ENCODE results near the gene RPL39. TPM values are rescaled to one million over a fixed set of nuclear protein-coding genes. Genes with fewer than 3 reads are reported as not detected.

The RPL39 gene
- total RNA-seq, 4 donors from 2014 or later: 609 to 3,222 (median 2,121) TPM

DNA sequence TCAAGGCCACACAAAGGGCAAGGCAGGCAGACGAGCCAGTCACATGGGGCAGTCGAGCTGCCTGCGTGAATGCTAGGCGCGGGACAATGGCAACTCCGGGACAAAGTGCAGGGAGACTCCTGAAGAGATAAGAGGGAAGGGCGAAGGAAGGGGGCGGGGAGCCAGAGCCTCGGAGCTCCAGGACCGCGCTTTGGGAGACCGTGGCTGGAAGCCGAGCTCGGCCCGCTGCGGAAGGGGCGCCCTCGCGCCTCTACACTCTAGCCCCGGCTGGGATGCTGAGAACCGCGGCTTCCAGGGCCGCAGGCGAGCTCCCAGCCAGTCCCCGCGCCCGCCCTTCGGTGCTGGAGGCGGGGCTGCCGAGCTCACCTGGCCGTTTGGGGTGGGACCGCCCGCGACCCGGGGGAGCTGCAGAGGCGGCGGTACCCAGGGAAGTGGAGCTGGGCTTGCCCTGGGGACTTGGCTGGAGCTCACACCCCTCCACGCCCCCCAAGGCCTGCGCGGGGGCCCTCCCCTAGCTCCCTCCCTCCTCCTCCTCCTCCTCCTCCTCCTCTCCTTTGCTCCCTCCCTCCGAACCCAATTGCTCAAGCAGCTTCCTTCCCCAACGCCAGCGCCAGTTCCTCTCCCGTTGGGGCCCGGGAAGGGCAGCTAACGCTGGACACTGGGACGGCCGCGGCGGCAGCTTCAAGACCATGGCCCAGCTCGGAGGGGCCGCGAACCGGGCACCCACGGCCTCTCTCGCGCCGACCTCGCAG, 33.3 kb downstream of the RPL39 start, which contains the start of gene SOWAHD:
Gene SOWAHD, plus strand, starts transcription at position 610 of the 752 bp plus-strand sequence. Its CDS starts 80 bp downstream, at position 690.
- Histone ChIP-seq H3K4me3 (replicated peaks in 1 of 3) (peak within 1 kb of the TSS; percentile 13 to 32 (median 15)), H3K4me1 (no peaks in the 10 kb centered on the region), H3K36me3 (no peaks in the 10 kb centered on the region), H3K27ac (no peak within 1 kb of the TSS), H3K9me3 (no peaks in the 10 kb centered on the region), H3K27me3 (no peaks in the 10 kb centered on the region)
- intact Hi-C loops (cut with DNase I): no loop called here
- no CpG with 5 or more reads among the region's 59 CpGs for whole genome bisulfite sequencing, 2 donors
- DNase-seq: peak; percentile 16 to 29
- no peak for TF ChIP-seq POLR2A (IDR thresholded peaks at IDR 0.05)
- no peak for TF ChIP-seq CTCF (IDR thresholded peaks at IDR 0.05)

DNA sequence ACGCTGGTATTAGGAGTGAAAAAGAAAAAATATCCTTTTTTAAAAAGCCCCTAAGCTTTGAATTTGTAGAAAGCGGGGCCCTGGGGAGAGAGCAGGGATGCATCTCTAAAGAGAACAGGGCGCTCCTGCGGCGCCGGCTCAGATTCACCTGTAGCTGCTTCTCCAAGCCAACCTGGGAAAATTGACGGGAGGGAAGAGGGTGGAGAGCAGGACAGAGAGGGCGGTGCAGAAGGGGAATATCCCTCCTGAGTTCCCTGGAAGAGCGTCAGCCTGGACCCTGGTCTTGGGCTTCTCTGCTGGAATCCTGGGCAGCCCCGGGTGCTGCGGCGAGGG, 33.8 kb downstream of the RPL39 start:
- no peak for TF ChIP-seq CTCF (IDR thresholded peaks at IDR 0.05)
- no peak for TF ChIP-seq POLR2A (IDR thresholded peaks at IDR 0.05)
- no peaks in the 10 kb centered on the region for H3K4me1 ChIP-seq
- DNase-seq: no peak
- no peaks in the 10 kb centered on the region for H3K36me3 ChIP-seq
- intact Hi-C loops (cut with DNase I): no loop called here
- WGBS, 2 donors: 61 to 69% methylated on average over 9 to 10 of the region's 12 CpGs
- peak overlapping the region in 1 of 3 donors; percentile 32 for H3K4me3 ChIP-seq (replicated peaks in 1 of 3)
- no peaks in the 10 kb centered on the region for H3K27me3 ChIP-seq
- H3K27ac ChIP-seq: no peak overlapping the region
- no peaks in the 10 kb centered on the region for H3K9me3 ChIP-seq

DNA sequence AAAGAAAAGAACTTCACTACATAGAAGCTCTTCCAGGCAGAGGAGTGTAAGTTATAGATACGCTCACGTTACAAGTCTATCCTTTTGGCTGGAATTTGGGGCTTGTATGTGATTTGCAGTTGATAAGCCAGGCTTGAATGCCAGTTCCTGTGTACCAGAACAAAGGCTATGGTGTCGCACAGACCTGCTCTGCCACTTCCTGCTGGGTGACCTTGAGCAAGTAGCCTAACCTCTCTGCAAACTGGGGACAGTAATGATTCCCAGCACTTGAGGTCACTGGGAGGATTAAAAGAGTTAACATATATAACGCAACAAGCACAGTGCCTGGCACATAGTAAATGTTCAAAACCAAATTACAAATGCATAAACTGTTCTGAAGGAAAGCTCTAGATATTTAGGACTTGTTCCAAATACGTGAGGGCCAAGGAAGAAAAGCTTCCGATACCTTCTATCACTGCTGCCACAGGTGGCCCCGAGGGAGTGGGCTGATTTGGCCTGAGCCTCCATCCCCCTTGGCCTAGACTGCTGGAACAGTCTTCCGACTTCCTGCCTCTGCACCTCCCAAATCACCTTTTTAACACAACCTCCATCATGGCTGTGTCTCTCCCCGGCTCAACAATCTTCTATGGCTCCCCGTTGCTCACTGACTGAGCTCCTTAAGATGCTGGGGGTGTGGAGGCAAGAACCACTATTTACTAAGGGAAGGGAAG, 34.3 kb downstream of the RPL39 start:
- no peaks in the 10 kb centered on the region for H3K9me3 ChIP-seq
- H3K4me1 ChIP-seq: no peaks in the 10 kb centered on the region
- WGBS, 2 donors: 78 to 87% methylated on average over 10 of the region's 10 CpGs
- no peaks in the 10 kb centered on the region for H3K36me3 ChIP-seq
- intact Hi-C loops (cut with DNase I): no loop called here
- H3K27ac ChIP-seq: no peak overlapping the region
- H3K4me3 ChIP-seq (replicated peaks in 1 of 3): no peak overlapping the region
- no peak for DNase-seq
- H3K27me3 ChIP-seq: no peaks in the 10 kb centered on the region
- TF ChIP-seq POLR2A (IDR thresholded peaks at IDR 0.05) (no peak), CTCF (IDR thresholded peaks at IDR 0.05) (no peak)

- no peaks in the 10 kb centered on the region for H3K9me3 ChIP-seq
- TF ChIP-seq POLR2A (IDR thresholded peaks at IDR 0.05) (no peak), CTCF (IDR thresholded peaks at IDR 0.05) (no peak)
- no peaks in the 10 kb centered on the region for H3K36me3 ChIP-seq
- no peaks in the 10 kb centered on the region for H3K27me3 ChIP-seq
- no peaks in the 10 kb centered on the region for H3K4me1 ChIP-seq
- intact Hi-C loops (cut with DNase I): no loop called here
- H3K27ac ChIP-seq: no peak overlapping the region
- WGBS, 2 donors: 83 to 87% methylated on average over 7 of the region's 7 CpGs
- H3K4me3 ChIP-seq (replicated peaks in 1 of 3): no peak overlapping the region
- DNase-seq: no peak
These were observed 35.4 kb downstream of the RPL39 start for GRCh38 chrX:119755981-119756533.

Measured in thyroid gland (tissue), 4 donors.